22Rv1 (cell line): ENCODE results near the gene TNNI2.

Source experiments
- ZFX ChIP-seq: fragments of 450-650 bp; IDR thresholded peaks from 2 replicates; pipeline ENCODE4 v1.6.1; 2017; ENCODE audit warnings: antibody characterized with exemption, borderline replicate concordance
- TF ChIP-seq, protein P1 (sequence below): fragments of 450-650 bp; IDR thresholded peaks from 2 replicates; pipeline ENCODE4 v1.5.1; 2017; ENCODE audit warnings: mild to moderate bottlenecking

DNA sequence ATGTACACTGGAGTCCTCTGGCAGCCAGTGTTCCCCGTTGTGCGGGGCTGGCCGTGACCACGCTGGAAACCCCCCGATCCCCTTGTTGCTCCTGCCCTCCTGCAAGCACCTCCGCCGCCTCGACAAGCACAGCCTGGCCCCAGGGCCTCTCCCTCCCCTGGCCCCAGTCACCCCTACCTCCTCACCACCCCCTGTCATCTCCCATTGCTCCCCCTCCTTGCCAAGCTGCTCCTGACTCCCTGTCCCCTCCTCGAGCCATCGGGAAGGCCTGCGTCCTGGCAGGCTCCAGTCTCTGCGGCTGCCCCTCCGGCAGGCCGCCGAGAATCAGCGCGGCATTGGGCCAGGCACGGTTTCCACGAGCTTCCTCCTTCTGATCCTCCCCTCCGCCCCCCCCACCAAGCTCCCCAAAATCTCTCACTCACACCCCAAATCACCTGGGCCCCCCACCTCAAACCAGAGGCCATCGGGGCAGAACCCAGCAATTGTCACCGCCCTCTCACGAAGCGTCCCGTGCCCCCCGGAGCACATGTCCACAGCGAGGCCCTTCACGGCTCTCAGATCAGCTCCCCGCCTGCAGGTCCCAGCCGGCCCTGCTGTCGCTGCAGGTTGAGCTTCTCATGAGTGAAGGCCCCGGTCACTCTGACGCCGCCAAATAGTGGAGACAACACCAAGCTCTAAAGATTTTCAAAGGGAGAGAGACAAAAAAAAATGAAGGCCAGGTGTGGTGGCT lies 8.4 kb downstream of the TNNI2 start:
- TF ChIP-seq, protein P1, sequence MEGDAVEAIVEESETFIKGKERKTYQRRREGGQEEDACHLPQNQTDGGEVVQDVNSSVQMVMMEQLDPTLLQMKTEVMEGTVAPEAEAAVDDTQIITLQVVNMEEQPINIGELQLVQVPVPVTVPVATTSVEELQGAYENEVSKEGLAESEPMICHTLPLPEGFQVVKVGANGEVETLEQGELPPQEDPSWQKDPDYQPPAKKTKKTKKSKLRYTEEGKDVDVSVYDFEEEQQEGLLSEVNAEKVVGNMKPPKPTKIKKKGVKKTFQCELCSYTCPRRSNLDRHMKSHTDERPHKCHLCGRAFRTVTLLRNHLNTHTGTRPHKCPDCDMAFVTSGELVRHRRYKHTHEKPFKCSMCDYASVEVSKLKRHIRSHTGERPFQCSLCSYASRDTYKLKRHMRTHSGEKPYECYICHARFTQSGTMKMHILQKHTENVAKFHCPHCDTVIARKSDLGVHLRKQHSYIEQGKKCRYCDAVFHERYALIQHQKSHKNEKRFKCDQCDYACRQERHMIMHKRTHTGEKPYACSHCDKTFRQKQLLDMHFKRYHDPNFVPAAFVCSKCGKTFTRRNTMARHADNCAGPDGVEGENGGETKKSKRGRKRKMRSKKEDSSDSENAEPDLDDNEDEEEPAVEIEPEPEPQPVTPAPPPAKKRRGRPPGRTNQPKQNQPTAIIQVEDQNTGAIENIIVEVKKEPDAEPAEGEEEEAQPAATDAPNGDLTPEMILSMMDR, result no peak
- TF ChIP-seq ZFX, result no peak
